ENCODE measurements around the gene ZNF385B. TPM values are rescaled to one million over a fixed set of nuclear protein-coding genes. Genes with fewer than 3 reads are reported as not detected.
"Not testable (repeated sequence)": the region's sequence is repeated elsewhere in the genome, so short reads cannot be mapped to it uniquely, and the experiment has no call there.

Gene ZNF385B
- total RNA-seq (not detected), polyA plus RNA-seq (not detected), total RNA-seq (0 to 0.09 (median 0) reads per million in 6 experiments)

- no peak within 1 kb of the TSS for H3K27ac Mint-ChIP-seq
- H3K4me1 Mint-ChIP-seq = peaks cover 4 to 14% (median 10%) of the 10 kb centered on the region in 4 donors
- ATAC-seq (no peak), DNase-seq (no peak)
- peaks cover 25 to 72% (median 49%) of the 10 kb centered on the region in 5 donors for H3K27me3 Mint-ChIP-seq
- H3K4me3 Mint-ChIP-seq = peak within 1 kb of the TSS in 8 of 10 donors; percentile 15 to 63 (median 40)
- no peaks in the 10 kb centered on the region for H3K9me3 Mint-ChIP-seq
- no peaks in the 10 kb centered on the region for H3K36me3 Mint-ChIP-seq
- POLR2A ChIA-PET = no interaction called here
These were observed at the start of gene ZNF385B for GRCh38 chr2:179861416-179862067. TSS of gene ZNF385B (minus strand) at chr2:179861612.

- Mint-ChIP-seq H3K36me3 (no peaks in the 10 kb centered on the region), H3K9me3 (no peaks in the 10 kb centered on the region), H3K27me3 (peaks cover 0 to 7% (median 0%) of the 10 kb centered on the region in 5 donors), H3K27ac (no peak overlapping the region), H3K4me1 (no peaks in the 10 kb centered on the region), H3K4me3 (no peak overlapping the region)
- POLR2A ChIA-PET = no interaction called here
- no peak for ATAC-seq
- DNase-seq = no peak
These were observed 49.3 kb upstream of the ZNF385B start for GRCh38 chr2:179910735-179911113.

GRCh38 chr2:179909845-179910734 is 48.7 kb upstream of the ZNF385B start:
- POLR2A ChIA-PET = no interaction called here

GRCh38 chr2:179900655-179901054 is 39.2 kb upstream of the ZNF385B start:
- Mint-ChIP-seq H3K9me3 (peaks cover 0 to 12% (median 4%) of the 10 kb centered on the region in 9 donors), H3K27me3 (peaks cover 0 to 9% (median 0%) of the 10 kb centered on the region in 5 donors), H3K4me3 (no peak overlapping the region), H3K27ac (no peak overlapping the region), H3K4me1 (no peaks in the 10 kb centered on the region), H3K36me3 (peaks cover 0 to 4% (median 0%) of the 10 kb centered on the region in 3 donors)
- DNase-seq (no peak), ATAC-seq (no peak)
- POLR2A ChIA-PET = no interaction called here

More at GRCh38 chr2:179909845-179910734, 48.7 kb upstream of the ZNF385B start:
- peaks cover 0 to 12% (median 0%) of the 10 kb centered on the region in 5 donors for H3K27me3 Mint-ChIP-seq
- DNase-seq = no peak
- no peak overlapping the region for H3K27ac Mint-ChIP-seq
- H3K4me3 Mint-ChIP-seq = no peak overlapping the region
- no peaks in the 10 kb centered on the region for H3K36me3 Mint-ChIP-seq
- ATAC-seq = no peak
- no peaks in the 10 kb centered on the region for H3K4me1 Mint-ChIP-seq
- no peaks in the 10 kb centered on the region for H3K9me3 Mint-ChIP-seq

- ATAC-seq (no peak), DNase-seq (no peak)
- Mint-ChIP-seq H3K27me3 (peaks cover 0 to 4% (median 0%) of the 10 kb centered on the region in 5 donors), H3K27ac (no peak overlapping the region), H3K4me3 (no peak overlapping the region), H3K9me3 (peaks cover 0 to 12% (median 4%) of the 10 kb centered on the region in 9 donors), H3K36me3 (peaks cover 0 to 4% (median 0%) of the 10 kb centered on the region in 3 donors), H3K4me1 (no peaks in the 10 kb centered on the region)
- POLR2A ChIA-PET = no interaction called here
These were observed 38.3 kb upstream of the ZNF385B start for GRCh38 chr2:179899666-179900065.

- peaks cover 0 to 4% (median 0%) of the 10 kb centered on the region in 3 donors for H3K36me3 Mint-ChIP-seq
- peaks cover 0 to 4% (median 0%) of the 10 kb centered on the region in 5 donors for H3K27me3 Mint-ChIP-seq
- H3K9me3 Mint-ChIP-seq = peaks cover 0 to 11% (median 3%) of the 10 kb centered on the region in 9 donors
- ATAC-seq (no peak), DNase-seq (no peak)
- POLR2A ChIA-PET = no interaction called here
- no peak overlapping the region for H3K27ac Mint-ChIP-seq
- H3K4me3 Mint-ChIP-seq = no peak overlapping the region
- H3K4me1 Mint-ChIP-seq = no peaks in the 10 kb centered on the region
These were observed 37.5 kb upstream of the ZNF385B start for GRCh38 chr2:179898873-179899272.

- Mint-ChIP-seq H3K27ac (no peak overlapping the region), H3K27me3 (peaks cover 0 to 11% (median 4%) of the 10 kb centered on the region in 5 donors), H3K4me1 (no peaks in the 10 kb centered on the region), H3K36me3 (peaks cover 0 to 13% (median 0%) of the 10 kb centered on the region in 3 donors), H3K9me3 (peaks cover 0 to 15% (median 6%) of the 10 kb centered on the region in 9 donors), H3K4me3 (no peak overlapping the region)
- no peak for ATAC-seq
- DNase-seq = no peak
- POLR2A ChIA-PET = no interaction called here
These were observed 32.2 kb upstream of the ZNF385B start for GRCh38 chr2:179893616-179894015.

- ATAC-seq = no peak
- no peaks in the 10 kb centered on the region for H3K4me1 Mint-ChIP-seq
- H3K4me3 Mint-ChIP-seq = no peak overlapping the region
- H3K9me3 Mint-ChIP-seq = peaks cover 0 to 24% (median 9%) of the 10 kb centered on the region in 9 donors
- H3K36me3 Mint-ChIP-seq = peaks cover 0 to 9% (median 0%) of the 10 kb centered on the region in 3 donors
- peaks cover 0 to 11% (median 4%) of the 10 kb centered on the region in 5 donors for H3K27me3 Mint-ChIP-seq
- POLR2A ChIA-PET = no interaction called here
- DNase-seq = no peak
- H3K27ac Mint-ChIP-seq = no peak overlapping the region
These were observed 29.8 kb upstream of the ZNF385B start for GRCh38 chr2:179891237-179891636.

GRCh38 chr2:179890666-179891065 is 29.3 kb upstream of the ZNF385B start:
- DNase-seq (no peak), ATAC-seq (no peak)
- Mint-ChIP-seq H3K27me3 (peaks cover 0 to 11% (median 4%) of the 10 kb centered on the region in 5 donors), H3K4me3 (no peak overlapping the region), H3K27ac (no peak overlapping the region), H3K36me3 (peaks cover 0 to 9% (median 0%) of the 10 kb centered on the region in 3 donors), H3K9me3 (peaks cover 0 to 24% (median 9%) of the 10 kb centered on the region in 9 donors), H3K4me1 (no peaks in the 10 kb centered on the region)
- POLR2A ChIA-PET = no interaction called here

GRCh38 chr2:179888642-179889041 is 27.2 kb upstream of the ZNF385B start:
- H3K4me3 Mint-ChIP-seq, H3K27me3 Mint-ChIP-seq, H3K4me1 Mint-ChIP-seq, H3K27ac Mint-ChIP-seq, ATAC-seq, DNase-seq, POLR2A ChIA-PET, H3K36me3 Mint-ChIP-seq: not testable (repeated sequence)
- peaks cover 0 to 24% (median 9%) of the 10 kb centered on the region in 9 donors for H3K9me3 Mint-ChIP-seq

- DNase-seq (no peak), ATAC-seq (no peak)
- POLR2A ChIA-PET = no interaction called here
- peaks cover 0 to 4% (median 0%) of the 10 kb centered on the region in 3 donors for H3K36me3 Mint-ChIP-seq
- H3K27ac Mint-ChIP-seq = no peak overlapping the region
- peaks cover 0 to 8% (median 3%) of the 10 kb centered on the region in 5 donors for H3K27me3 Mint-ChIP-seq
- H3K4me3 Mint-ChIP-seq = no peak overlapping the region
- peaks cover 0 to 14% (median 6%) of the 10 kb centered on the region in 9 donors for H3K9me3 Mint-ChIP-seq
- H3K4me1 Mint-ChIP-seq = no peaks in the 10 kb centered on the region
These were observed 22.8 kb upstream of the ZNF385B start for GRCh38 chr2:179884193-179884592.

GRCh38 chr2:179882851-179883806 is 21.7 kb upstream of the ZNF385B start:
- H3K9me3 Mint-ChIP-seq = peaks cover 0 to 4% (median 3%) of the 10 kb centered on the region in 9 donors

More at GRCh38 chr2:179882851-179883806, 21.7 kb upstream of the ZNF385B start:
- Mint-ChIP-seq H3K4me3 (no peak overlapping the region), H3K4me1 (no peaks in the 10 kb centered on the region), H3K27me3 (peaks cover 0 to 8% (median 3%) of the 10 kb centered on the region in 5 donors), H3K36me3 (no peaks in the 10 kb centered on the region), H3K27ac (no peak overlapping the region)
- ATAC-seq = no peak
- POLR2A ChIA-PET = no interaction called here
- no peak for DNase-seq
